ENCODE data around the gene KRT3.

Gene KRT3

DNA sequence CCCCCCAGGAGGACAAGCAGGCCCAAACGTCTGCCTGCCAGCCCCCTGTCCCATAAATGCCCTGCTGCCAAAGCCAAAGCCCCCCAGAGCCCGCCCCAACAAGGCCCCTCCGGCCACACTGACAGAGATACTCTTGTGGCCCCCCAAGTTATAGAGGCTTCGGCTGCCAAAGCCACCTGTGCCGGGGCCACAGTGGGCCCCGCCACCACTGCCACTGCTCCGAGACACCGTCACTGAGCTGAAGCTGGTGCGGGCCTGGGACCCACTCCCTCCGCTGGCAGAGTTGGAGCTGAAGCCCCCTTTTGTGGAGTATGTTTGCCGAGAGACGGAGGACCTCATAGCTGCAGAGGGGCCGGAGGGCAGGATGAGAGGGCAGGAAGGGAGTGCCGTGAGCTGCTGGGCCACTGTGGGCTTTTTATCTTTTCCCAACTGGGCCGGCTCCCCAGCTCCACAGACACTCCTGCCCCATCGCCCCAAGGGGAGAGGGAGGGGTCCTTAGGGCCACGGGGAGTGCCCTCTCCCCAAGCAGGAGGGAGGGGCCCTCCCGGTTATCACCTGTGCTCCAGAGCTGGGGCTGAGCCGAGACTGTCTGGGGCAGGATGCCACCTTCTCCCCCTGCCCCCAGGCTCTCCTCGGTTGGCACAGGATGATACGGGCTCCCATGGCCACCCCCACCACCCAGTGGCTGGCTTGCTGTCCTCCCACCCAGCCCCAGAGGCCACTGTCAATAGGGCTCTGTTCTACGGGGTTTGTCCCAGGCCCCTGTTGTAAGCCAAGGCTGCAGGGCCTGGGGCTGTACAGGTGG, 38.2 kb upstream of the KRT3 start, which contains the start of gene KRT79:
Gene KRT79 (minus strand): TSS at position 390 of the 805 bp plus-strand sequence. CDS start 51 bp downstream, at position 339.
- in situ Hi-C loops (cut with HindIII; ENCODE audit: low pct_ligation_motif_present, low sequenced_read_pairs) = no loop called here
- TF ChIP-seq, protein P1, sequence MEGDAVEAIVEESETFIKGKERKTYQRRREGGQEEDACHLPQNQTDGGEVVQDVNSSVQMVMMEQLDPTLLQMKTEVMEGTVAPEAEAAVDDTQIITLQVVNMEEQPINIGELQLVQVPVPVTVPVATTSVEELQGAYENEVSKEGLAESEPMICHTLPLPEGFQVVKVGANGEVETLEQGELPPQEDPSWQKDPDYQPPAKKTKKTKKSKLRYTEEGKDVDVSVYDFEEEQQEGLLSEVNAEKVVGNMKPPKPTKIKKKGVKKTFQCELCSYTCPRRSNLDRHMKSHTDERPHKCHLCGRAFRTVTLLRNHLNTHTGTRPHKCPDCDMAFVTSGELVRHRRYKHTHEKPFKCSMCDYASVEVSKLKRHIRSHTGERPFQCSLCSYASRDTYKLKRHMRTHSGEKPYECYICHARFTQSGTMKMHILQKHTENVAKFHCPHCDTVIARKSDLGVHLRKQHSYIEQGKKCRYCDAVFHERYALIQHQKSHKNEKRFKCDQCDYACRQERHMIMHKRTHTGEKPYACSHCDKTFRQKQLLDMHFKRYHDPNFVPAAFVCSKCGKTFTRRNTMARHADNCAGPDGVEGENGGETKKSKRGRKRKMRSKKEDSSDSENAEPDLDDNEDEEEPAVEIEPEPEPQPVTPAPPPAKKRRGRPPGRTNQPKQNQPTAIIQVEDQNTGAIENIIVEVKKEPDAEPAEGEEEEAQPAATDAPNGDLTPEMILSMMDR (IDR thresholded peaks at IDR 0.05; ENCODE audit: low read depth, low read length, missing control alignments) = no peak
- no peak for DNase-seq
- Histone ChIP-seq H3K27ac (no peak within 1 kb of the TSS), H3K36me3 (replicated peaks) (no peaks in the 10 kb centered on the region), H3K4me3 (ENCODE audit: low read depth, low read length) (no peak within 1 kb of the TSS), H3K27me3 (replicated peaks) (no peaks in the 10 kb centered on the region)

DNA sequence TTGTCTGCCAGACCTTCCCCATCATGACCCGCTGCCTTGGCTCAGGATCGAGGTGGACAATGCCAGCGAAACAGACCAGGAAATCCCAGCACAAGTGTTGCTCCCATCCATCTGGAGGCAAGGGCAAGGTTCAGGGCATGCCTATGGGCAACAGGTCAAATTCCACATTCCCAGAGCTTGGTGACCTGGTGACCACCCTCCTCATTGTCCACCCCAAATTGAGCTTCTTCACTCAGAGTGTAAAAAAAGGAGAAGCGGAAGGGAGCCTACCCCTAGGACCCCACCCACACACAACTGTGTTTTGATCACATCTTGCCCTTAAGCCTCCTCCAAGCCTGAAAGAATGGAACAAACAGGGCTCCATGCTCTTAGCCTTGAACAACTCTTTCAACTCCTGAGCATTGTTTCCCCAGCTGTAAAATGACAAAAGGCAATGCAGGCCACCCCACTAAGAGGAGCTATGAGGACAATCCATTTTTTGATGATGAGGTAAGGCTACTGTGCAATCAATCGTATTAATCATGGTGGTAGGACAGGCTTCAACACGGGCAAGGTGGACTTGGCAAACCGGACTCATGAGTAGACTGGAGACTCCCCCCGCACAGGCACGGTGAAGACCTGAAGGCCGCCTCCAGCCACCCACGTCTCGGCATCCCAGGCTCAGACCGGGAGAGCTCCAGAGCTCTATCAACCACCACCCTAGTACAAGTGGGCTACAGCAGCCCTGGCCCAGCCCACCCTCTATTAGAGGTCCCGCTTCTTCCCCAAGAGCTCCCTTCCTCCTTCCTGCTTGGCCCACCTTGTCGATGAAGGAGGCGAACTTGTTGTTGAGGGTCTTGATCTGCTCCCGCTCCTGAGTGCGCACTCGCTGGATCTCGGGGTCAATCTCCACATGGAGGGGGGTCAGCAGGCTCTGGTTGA, 37.3 kb upstream of the KRT3 start:
- DNase-seq = no peak

DNA sequence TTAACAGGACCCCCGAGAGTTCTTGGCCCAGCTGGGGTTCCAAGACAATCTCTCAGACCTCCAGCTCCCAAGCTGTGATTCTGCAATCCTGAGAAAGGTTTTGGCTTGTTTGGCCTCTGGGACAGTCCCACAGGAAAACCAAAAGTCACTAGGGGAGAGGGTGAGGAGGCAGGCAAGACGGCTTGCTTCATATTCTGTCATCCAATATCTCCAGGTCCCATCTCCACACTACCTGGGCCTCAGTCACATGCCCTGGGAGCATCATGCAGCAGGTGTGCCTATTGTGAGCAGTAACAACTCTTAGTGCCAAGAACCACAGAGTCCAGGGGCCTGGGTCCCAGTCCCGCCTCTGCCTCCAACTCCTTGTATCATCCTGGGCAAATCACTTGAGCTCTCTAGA, 36.5 kb upstream of the KRT3 start:
- in situ Hi-C loops (cut with HindIII; ENCODE audit: low pct_ligation_motif_present, low sequenced_read_pairs) = no loop called here
- DNase-seq = no peak
- no peaks in the 10 kb centered on the region for H3K27me3 ChIP-seq (replicated peaks)
- H3K27ac ChIP-seq = no peak overlapping the region
- TF ChIP-seq, protein P1 (IDR thresholded peaks at IDR 0.05; ENCODE audit: low read depth, low read length, missing control alignments) = no peak
- H3K36me3 ChIP-seq (replicated peaks) = no peaks in the 10 kb centered on the region
- H3K4me3 ChIP-seq (ENCODE audit: low read depth, low read length) = no peak overlapping the region

More for the DNA sequence above, 37.3 kb upstream of the KRT3 start:
- in situ Hi-C loops (cut with HindIII; ENCODE audit: low pct_ligation_motif_present, low sequenced_read_pairs) = no loop called here
- Histone ChIP-seq H3K4me3 (ENCODE audit: low read depth, low read length) (no peak overlapping the region), H3K27me3 (replicated peaks) (no peaks in the 10 kb centered on the region), H3K27ac (no peak overlapping the region), H3K36me3 (replicated peaks) (no peaks in the 10 kb centered on the region)
- TF ChIP-seq, protein P1 (IDR thresholded peaks at IDR 0.05; ENCODE audit: low read depth, low read length, missing control alignments) = no peak

DNA sequence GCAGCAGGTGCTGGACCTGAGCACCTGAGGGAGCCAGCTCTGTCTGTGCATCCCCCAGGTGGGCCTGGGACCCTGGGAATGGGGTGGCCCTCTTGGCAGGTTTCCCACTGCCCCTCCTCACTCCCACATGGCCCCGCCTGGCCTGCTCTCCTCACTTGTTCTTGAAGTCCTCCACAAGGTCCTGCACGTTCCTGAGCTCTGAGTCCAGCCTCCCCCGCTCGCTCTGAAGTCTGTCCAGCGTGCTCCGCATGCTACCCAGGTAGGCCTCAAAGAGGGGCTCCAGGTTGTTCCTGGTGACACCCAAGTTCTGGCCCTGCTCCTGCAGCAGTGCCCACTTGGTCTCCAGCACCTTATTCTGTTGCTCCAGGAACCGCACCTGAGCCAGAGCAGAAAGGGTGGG, 35.3 kb upstream of the KRT3 start:
- TF ChIP-seq, protein P1 (IDR thresholded peaks at IDR 0.05; ENCODE audit: low read depth, low read length, missing control alignments) = no peak
- DNase-seq = no peak
- Histone ChIP-seq H3K4me3 (ENCODE audit: low read depth, low read length) (no peak overlapping the region), H3K27me3 (replicated peaks) (no peaks in the 10 kb centered on the region), H3K36me3 (replicated peaks) (no peaks in the 10 kb centered on the region), H3K27ac (no peak overlapping the region)
- in situ Hi-C loops (cut with HindIII; ENCODE audit: low pct_ligation_motif_present, low sequenced_read_pairs) = no loop called here

DNA sequence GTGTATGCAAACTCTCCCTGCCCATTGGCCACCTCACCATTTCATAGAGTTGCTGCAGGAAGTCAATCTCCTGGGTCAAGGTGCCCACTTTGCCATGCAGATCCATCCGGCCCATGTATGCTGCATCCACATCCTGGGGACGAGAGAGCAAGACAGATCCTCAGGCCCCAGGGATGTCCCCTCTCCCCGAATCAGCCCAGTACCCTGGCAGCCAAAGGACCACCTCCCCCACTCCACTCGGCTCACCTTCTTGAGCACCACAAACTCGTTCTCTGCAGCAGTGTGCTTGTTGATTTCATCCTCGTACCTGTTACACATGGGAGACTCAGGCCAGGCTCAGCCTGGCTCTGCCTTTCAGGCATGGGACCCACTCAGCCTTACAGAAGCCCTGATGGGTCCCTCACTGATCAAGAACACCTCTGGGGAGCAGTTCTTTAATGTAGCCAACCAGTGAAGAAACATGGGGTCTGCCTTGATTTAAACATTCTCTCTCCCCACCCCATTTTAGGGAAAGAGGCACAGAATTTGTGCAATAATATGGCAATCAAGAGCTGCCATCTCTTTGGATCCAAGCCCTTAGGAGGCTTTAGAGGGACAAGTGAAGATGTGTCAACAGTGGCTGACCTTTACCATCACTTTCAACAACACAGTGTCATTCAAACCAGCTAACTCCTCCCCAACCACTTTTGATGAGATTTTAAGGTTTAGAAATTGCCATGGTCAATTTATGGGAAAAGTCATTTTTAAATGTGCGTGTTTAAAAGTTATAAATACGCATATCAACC, 34.3 kb upstream of the KRT3 start:
- H3K36me3 ChIP-seq (replicated peaks) = no peaks in the 10 kb centered on the region
- no peak for DNase-seq
- no peak overlapping the region for H3K27ac ChIP-seq
- in situ Hi-C loops (cut with HindIII; ENCODE audit: low pct_ligation_motif_present, low sequenced_read_pairs) = no loop called here
- no peaks in the 10 kb centered on the region for H3K27me3 ChIP-seq (replicated peaks)
- TF ChIP-seq, protein P1 (IDR thresholded peaks at IDR 0.05; ENCODE audit: low read depth, low read length, missing control alignments) = no peak
- no peak overlapping the region for H3K4me3 ChIP-seq (ENCODE audit: low read depth, low read length)

Data from brain microvascular endothelial cell (primary cell).